SK-N-SH (cell line): ENCODE data around the gene PSMB5.

ENCODE experiments used
- CHD2 ChIP-seq: fragments of 150-350 bp; IDR thresholded peaks from 2 replicates; pipeline ENCODE4 v1.6.1; 2018; ENCODE audit warnings: low read length; ENCODE audit not compliant: partially characterized antibody
- CTCF ChIP-seq: fragments of 200-600 bp; sonication (generic); IDR thresholded peaks from 2 replicates; pipeline ENCODE4 v1.6.1; 2017; ENCODE audit warnings: antibody characterized with exemption, mild to moderate bottlenecking, moderate library complexity
- EZH2phosphoT487 ChIP-seq: fragments of 200-600 bp; sonication (generic); IDR thresholded peaks from 2 replicates; pipeline ENCODE4 v1.6.1; 2017; ENCODE audit warnings: low read depth, mixed run types, mild to moderate bottlenecking, antibody characterized with exemption, moderate library complexity, borderline replicate concordance
- POLR2AphosphoS5 ChIP-seq: IDR thresholded peaks from 2 replicates; pipeline ENCODE4 v1.6.1; 2012; ENCODE audit warnings: low read depth, low read length
- RAD21 ChIP-seq: IDR thresholded peaks from 2 replicates; pipeline ENCODE4 v1.6.1; 2012; ENCODE audit warnings: mild to moderate bottlenecking, low read length
- SIN3A ChIP-seq: IDR thresholded peaks from 2 replicates; pipeline ENCODE4 v1.6.1; 2012; ENCODE audit warnings: low read depth, mild to moderate bottlenecking, low read length, moderate library complexity, borderline replicate concordance
- TAF1 ChIP-seq: IDR thresholded peaks from 2 replicates; pipeline ENCODE4 v1.6.1; 2012; ENCODE audit warnings: low read depth, mild to moderate bottlenecking, low read length, moderate library complexity, borderline replicate concordance

DNA sequence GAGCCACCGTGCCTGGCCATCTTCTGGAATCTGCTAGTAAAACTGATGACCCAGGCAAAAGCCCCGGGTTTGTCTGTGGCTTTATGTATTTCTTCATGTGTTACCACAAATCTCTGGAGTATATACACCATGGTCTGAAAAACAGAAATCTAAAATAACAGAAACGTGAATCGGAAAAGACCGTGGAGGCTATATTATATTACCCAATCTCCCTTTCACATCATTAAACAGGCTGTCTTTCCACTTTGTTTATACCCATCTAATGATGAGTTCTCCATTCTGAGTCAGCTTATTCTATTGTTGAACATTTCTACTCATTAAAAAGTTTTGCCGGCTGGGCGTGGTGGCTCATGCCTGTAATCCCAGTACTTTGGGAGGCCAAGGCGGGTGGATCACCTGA is 42.8 kb downstream of the PSMB5 start:
- TF ChIP-seq CTCF (no peak), TAF1 (no peak), SIN3A (no peak), RAD21 (no peak), CHD2 (no peak), POLR2AphosphoS5 (no peak), EZH2phosphoT487 (no peak)
